Stimulated activated CD4-positive, alpha-beta T cell treated with anti-CD3 and anti-CD28 coated beads, Interleukin-4, amount 100 ng/mL, for 1 hour (primary cell): ENCODE data around the gene BCORL1.

Experiments
- DNase-seq: peaks from one replicate; pipeline ENCODE4 v3.0.0-alpha.2; 2020

Gene BCORL1

DNA sequence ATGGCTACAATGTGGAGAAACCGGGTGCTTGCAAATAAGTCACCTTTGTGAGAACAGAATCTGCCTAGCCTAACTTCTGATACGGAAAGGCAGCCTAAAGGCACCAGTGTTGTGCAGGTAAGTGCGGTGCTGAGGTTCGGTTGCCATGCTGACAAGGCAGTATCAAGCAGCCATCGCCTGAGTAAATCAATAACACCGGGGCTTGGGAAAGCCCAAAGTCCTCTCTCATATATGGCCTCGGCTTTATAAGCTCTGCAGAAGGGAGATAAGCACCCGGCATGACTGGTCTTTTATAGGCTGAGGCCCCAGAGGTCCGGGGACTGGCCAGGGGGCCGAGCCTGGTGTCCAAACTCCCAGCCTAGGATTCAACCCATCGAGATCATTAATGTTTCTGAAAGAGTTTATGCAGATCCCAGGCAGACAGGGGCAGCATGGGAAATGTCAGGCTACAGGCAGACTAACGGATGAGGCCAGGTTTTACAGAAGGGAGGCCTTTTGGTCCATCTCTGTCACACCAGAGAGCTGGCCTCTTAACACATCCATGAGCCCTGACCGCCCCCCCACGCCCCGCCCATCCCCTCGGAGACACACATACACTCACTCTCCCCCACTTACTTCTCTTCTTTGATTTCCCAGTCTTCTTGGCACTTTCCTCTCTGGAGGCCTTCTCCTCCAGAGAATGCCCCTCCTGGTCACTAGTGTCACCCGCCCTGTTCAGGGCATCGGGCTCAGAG is 89.3 kb downstream of the BCORL1 start:
- DNase-seq, result no peak

DNA sequence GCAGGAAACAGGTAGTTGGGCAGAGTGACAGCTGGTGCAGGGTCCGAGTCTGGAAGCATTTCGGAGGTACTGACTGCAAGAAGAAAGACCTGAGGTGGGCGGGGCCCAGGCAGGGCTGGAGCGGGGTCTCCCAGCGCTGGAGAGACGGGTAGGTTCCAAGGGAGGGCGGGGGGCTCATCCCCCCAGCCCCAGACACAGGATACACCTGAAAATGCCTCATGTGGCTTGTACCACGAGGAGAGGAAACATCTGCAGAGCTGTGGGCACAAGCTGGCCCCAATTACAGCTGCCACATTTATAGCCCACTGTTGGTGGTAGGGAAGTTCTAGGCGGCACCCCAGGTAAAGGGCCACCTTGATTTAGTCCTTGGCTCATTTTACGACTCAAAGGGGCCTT is 89.9 kb downstream of the BCORL1 start:
- DNase-seq, result no peak

DNA sequence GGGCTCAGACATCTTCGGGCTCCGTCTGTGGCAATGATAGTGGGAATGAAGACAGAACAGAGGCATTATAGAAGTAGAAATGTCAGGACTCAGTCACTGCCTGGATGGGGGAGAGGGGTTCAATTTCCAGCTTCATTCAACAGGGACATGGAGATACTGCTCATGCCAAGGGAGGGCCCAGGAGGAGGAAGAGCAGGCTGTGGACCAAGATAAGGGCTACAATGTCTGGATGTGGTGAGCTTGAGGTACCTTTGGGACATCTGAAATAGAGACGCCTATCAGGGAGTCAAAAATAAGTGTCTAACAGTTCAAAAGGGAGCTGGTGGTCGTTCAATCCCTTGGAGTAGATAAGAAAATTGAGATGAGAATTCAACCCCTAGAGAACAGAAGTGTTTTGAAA is 93.3 kb downstream of the BCORL1 start:
- DNase-seq, result no peak

DNA sequence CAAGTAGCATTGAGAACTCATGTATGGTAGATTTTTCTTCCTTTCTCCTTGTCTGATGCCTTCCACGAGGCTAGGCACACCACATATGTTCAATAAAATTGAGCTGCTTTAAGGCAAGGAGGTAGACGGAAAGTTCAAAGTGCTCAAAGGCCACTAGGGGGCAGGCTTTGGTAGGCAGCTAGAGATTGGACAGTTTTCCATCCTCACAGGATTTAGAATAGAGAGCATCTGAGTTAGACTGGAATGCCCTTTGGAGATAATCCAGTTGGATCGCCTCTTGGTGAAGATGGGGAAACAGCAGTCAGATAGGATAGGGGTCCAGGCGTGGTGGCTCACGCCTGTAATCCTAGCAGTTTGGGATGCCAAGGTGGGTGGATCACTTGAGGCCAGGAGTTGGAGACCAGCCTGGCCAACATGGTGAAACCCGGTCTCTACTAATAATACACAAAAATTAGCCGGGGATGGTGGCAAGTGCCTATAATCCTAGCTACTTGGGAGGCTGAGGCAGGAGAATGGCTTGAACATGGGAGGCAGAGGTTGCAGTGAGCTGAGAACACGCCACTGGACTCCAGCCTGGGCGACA is 97.5 kb downstream of the BCORL1 start:
- DNase-seq, result peak; percentile 54

DNA sequence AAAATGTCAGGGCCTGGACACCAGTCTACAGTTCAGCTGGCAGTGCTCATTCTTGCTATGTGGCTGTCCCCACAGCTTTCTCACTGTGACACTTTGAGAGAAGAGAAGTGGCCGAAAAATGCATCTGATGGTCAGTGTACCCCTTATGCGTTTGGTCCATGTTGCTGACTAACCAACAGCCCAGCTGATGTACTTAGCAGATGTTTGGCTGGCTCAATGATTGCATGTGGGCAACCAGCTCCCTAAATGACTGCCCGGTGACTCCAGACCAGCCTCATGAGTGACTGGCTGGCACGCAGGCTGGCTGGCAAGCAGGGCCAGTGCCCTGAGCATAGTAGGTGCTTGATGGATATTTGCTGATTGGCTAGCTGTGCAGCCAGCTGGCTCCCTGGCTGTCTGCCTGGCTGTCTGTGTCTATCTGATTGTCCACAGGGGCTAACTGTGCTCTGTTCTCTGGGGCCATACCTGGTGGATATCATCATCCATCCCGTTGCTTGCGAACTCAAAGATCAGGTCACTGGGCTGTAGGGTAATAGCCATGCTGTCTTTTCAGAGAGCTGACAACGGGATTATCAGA is 98.4 kb downstream of the BCORL1 start:
- no peak for DNase-seq

DNA sequence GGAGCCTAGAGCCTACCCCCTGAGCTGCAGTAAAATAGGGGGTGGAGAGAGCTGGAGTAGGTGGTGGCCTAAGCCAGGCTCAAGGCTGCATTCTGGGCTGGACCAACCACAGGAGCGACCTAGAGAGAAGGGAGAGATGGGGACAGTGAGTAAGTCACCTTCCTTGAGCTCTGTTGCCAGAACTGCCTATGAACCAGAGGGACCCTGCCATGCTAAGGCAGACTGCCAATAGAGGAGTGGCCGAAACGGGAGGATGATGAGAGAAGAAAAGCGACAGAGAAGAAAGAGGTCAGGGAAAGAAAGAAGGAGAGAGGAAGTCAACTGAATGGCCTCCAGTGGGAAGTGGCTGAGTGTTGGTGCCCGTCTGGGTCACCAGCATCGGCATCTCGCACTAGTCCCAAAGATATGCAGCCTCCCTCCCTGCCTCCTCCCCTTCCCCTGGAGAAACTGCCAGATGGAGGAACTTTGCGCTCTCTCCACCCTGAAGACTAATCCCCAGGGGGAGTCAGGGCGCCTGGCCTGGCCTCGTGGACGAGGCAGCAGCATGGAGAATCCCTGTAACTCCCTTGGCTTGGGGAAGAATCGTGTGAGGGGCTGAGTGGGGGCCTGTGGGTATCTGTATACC is 99.1 kb downstream of the BCORL1 start:
- no peak for DNase-seq

DNA sequence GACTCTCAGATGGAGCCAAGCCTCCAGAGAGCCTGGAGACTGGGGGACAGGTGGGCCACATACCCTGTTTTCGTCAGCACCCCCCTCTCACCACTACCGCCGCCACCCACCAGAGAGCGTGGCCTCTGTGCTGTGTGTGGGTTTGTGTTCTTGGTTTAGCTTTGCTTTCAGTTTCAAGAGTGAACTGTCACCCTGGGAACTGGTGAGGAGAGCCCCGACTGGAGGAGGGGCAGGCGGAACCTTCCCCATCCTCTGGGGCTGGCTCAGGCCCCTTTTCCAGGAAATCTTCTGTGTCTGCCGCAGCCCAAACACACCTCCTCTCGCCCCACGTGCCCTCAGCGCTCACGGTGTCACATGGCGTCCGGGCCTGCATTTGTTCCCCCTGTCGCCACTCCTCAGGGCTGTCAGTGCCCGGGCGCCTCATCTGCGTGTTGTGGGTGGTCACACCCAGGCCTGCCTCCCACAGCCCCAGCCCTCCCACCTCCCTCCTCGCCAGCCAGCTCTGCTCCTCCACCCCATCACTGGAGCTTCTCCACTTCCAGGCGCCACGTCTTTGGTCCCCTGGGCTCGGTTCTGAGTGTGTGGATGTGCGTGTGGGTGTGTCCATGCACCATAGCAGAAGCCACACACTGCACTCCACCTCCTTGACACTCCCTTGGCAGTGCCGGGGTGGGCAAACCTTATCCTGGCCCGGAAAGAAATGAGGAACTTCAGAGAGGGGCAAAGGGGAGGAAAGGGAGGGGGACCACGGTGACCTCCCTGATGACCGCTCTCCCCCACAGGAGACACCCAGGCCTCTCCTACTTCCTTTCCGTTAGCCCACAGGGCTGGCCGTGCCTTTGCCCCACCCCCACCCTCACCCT is 100.0 kb downstream of the BCORL1 start:
- DNase-seq, result peak; percentile 68

DNA sequence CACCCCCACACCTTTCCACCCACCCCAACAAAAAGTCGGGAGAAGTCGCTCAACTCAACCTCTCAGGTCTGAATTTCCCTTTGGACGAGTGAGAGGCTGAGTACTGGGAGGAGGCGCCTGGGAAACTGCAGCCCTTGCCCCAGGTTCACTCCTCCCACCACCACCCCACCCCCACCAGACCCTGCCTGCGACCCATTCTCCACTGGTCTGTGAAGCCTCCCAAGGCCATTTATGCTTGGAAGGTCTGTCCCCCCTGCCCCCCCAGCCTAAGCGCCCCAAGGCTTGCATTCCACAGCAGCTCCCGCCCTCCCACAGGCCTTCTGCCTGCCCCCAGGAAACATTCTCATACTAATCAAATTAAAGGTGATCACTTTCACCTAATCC is 100.7 kb downstream of the BCORL1 start:
- no peak for DNase-seq

DNA sequence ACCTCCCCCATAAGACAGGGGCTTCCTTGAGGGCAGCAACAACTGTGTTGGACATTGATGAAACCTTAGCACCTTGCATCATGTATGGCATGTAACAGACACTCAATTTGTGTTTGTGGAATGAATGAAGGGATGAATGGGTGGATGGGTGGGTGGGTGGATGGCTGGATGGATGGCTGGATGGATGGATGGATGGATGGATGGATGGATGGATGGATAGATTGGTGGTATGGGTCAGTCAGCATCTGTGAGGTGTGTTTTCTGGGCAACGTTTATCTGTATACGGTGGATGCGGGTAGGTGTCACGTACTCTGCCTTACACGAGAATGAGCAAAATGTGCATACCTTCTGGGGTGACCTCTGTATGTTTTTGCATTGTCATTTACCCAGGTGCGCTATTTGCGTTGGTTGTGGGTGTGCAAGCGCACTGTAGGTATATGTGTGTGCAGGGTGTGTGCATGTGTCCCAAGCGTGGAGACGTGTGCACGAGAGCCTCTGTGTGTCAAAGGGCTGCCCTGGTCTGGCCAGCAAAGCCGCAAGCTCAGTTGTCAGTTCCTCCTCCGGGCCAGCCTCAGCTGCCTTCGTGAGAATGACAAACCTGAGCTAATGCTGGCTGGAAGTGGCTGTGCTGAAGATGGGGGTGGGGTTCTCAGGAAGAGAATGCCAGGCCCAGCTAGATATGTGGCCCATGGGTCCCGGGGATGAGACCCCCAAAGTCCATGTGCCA is 101.4 kb downstream of the BCORL1 start:
- DNase-seq, result no peak

DNA sequence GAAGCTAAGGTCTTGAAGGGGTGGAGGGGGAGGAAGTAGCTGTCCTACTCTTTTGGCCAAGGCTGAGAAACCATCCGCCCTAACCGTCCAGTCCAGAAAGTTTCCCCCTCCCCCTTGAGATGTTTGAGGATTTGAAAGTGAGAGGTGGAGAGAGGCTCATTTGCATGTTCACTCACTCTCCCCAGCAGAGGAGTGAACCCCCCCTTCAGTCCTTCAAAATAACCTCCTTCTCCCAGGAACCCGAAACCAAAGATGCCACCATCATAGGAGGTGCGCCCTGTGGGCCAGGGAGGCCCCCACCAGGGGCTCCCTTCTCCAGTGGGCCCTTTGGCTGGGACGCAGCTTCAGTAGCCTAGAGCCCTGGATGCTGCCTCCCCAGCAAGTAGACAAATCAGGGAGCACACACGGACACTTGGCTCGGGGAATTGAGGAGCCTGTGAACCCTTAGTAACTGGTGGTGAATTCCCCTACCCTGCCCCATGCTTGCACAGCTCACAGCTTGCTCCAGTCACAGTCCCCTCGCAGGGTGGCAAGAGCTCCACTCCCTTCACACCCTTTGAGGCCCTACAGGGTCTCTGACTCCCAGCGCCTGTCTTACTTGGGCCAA is 102.3 kb downstream of the BCORL1 start:
- peak; percentile 27 for DNase-seq

DNA sequence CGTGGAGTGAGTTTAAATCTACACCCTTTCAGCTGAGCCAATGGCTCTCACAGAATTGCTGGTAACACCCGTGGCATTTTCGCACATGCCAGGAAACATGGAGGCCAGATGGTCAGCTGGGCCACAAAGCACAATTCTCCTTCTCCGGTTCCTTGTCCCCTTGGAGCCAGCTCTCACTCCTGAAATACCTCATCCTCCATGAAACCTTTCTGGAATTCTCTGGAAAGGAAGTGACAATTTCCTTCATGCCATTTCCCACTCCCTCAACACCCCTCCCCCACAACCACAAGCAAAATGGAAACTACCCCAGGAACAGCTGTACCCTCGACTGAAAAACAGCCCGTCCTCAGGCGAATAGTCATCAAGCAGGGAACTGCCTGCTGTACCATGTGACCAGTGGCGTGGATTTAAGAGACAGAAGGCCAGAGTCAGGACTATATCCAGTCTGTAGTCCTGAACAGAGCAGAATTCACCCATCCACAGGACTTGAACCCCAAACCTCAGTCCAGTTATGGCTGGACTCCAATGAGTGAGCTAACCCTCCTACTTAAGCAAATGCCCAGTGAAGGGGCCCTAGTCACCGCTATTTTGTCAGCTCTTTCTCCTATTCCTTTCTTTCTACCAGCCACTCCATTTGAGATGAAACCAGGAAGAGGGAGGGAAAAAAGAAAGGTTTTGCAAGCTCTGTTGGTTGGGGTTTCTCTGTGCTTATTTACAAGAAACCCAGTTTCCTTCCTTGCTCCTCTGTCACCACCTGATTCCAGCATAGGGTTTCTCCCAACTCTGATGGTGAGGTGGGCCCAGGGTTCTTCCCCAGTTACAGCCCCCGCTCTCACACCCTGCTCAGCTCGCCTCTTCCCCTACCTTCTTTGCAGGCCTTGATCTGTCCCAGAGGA is 103.4 kb downstream of the BCORL1 start:
- DNase-seq, result no peak

DNA sequence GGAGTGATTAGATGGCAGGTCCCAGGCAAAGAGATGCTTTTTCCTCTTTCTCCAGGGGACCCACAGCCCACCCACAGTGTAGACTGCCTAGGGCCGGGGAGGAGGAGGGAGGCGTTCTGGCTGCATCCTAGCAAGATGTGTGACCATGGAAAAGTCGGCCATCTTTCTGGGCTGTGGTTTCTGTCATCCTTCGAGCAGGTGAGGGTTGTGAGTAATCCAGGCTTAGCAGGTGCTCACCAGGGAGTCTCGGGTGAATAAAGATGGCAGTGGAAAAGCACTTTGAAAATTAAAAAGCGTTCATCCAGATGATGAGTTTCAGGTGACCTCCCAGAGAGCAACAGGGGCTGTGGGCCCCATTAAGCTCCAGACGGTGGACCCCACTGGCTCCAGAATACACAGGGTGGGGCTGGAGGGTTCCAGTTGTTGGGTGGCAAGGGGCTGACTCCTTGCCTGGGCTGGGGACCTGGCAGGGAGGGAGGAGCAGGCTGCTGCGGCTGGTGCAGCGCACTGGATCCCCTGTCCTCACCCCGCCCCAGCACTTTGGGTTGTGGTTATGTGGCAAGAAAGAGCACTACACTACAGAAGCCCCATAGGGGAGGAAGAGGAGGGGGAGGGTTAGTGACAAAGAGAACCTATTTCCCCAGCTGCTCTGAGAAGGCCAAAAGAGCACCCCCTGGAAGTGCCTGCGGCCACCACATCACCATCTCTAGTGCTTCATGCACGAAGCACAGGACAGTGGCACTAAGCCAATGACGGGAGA is 104.2 kb downstream of the BCORL1 start:
- DNase-seq, result peak; percentile 56

DNA sequence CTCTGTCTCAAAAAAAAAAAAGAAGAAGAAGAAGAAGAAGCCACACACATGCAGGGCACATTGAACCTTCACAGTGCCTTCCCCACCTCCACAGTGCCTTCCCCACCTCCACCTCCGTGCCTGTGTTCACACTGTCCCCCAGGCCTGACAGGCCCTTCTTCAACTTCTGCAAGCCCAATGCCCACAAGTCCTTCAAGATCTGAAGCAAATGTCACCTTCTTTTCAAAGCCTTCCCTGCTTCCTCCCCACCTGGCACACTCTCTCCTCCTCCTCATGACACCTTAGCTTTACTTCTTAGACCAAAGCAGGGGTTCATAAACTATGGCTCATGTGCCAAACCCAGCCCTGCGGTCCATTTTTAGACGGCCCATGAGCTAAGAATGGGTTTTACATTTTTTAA is 107.9 kb downstream of the BCORL1 start:
- DNase-seq, result no peak

DNA sequence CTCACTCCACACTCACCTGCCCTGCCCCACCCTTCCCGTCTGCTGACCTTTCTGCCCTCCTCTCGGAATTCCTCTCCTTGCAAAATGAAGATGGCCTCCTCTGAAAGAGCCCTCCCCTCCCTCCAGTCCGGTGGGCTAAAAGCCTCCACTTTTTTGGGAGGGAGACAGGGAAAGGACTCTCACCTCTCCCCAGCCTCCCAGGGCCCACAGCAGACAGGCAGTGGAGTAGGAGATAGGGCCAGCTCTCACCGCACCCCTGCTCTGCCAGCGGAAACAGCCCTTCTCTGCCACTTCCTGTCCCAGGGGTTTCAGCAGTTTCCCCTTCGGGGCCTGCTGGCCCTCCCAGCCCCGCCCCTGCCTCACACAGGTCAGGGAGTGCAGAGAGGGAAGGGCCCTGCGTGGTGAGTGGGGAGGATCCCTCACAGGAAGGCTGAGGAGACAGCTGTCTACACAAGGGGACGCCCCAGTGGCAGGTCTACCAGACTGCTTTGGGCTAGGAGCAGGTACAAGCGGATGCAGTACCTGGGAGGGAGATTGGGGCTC is 109.6 kb downstream of the BCORL1 start:
- DNase-seq, result peak; percentile 64

DNA sequence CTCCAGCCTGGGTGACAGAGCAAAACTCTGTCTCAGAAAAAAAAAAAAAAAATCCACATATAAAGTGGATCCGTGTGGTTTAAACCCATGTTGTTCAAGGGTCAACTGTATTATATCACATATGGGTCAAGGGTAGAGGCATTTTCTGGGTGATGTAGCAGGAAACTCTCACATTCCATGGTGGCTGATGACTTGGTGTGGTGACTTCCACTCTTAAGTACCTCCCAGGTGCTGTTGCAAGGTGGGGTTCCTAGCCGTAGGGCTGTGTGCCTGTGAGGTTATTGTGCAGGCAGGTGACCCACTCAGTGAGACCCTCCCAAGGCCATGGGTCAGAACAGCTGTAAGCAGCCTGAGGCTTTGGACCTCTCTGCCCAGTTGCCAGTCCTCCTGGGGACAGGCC is 110.8 kb downstream of the BCORL1 start:
- no peak for DNase-seq

DNA sequence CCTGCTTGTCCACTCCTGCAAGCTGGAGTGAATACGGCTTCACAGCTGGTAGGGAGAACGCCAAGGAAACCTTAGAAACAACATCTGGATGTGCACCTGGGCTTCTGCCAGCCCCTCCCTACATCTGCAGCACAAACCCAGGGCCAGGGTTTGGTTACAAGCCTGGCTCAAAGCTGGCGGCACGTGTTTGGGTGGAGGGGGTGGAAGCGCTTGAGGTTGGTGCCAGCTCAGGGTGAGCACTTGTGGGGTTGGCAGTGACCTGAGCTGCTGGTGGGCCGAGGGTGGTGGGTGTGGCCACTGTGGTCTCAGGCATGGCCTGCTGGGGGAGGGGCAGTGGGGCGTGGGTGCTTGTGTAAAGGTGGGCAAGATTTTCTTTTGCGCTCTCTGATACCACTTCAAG is 112.3 kb downstream of the BCORL1 start:
- no peak for DNase-seq

DNA sequence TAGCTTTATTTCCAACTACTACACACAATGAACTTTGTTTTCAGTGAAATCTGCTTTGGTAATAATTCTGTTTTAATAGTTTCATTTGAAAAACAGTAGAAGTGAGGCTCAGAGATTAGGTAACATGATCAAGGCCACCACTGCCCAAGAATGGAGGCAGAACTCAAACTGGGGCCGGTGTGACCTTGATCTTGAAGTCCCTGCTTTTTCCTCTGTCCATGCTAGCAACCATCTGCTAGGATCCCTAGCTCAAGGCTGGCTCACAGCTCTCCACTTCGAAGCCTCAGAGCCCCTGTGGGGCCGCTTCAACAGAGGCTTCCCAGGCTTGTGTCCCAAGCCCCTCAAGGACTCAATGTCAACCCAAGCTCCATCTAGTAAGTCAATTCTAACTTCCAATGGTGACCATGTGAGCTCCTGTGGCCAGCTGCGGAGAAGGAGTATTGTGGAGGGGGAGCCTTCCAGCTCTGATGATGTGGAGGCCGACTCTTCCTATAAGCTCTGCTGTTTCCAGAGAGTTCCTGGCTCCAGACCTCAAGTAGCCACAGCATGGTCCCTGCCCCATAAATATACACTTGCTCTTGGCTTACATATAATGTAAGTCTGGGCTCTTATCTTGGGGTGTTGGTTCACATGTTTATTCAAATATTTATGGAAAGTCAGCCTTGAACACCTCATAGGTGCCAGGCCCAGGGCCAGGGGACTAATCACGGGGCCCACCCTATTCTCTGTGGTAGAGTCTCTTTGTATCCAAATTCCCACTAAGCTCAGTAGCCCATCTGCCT is 113.0 kb downstream of the BCORL1 start:
- no peak for DNase-seq

DNA sequence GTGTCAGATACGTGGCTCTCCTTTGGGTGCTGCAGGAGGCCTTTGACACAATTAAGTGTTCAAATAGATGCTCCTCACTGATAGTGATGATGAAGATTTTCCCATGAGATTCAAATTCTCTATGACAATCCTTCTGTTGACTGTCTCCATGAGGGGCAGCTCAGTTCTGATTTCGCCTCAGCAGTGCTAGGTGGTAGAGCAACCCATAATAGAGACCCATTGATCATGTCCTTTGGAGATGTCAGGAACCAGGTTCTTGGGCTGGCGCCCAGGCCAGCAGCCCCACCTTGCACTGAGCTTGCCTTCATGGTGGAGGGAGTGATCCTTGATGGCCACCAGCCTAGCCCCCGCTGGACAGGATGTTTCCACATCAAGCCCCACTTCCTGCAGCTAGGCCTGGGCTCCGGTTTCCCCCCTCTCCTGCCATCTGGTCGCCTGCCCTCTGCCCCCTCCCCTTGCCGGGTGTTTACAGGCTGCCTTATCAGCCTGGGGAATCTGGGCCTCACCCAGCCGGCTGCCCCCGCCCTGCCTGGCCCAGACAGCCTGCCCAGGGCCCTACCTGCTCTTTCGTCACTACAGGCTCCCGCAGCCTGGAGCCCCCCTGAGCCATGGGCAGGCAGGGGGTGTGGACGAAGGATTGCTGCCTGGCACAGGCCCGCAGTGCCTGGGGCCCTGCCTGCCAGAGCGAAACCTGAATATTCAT is 115.2 kb downstream of the BCORL1 start:
- no peak for DNase-seq

DNA sequence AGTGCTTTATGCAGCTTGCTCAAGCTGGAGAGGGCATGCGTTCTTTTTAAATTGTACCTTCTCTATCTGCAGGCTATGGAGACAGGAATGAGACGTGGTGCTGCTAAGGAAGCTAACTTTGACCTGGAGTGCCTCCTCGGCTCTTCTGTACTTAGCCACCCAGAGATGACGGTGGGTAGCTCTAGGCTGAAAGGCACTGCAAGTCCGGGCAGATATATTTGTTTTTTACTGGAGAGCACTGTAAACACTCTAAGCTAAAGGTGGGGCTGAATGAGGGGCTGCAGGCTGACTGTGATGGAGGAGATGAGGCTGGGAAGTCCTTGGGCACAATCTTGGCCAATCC is 115.7 kb downstream of the BCORL1 start:
- DNase-seq, result no peak
